HG03342 (cell line): ENCODE results near the gene CHRND.

ENCODE experiments used
- ATAC-seq: cut with Tn5 transposase; IDR thresholded peaks from one replicate; pipeline ENCODE4 v1.9.1; 2021; ENCODE audit warnings: mild to moderate bottlenecking, moderate library complexity; ENCODE audit not compliant: unreplicated experiment

The CHRND gene

GRCh38 chr2:232502911-232503808 lies 22.8 kb upstream of the CHRND start:
- ATAC-seq, result no peak

- ATAC-seq, result no peak
Measured at GRCh38 chr2:232503809-232504323, 22.1 kb upstream of the CHRND start.

- ATAC-seq, result no peak
Measured at GRCh38 chr2:232504438-232504837, 21.5 kb upstream of the CHRND start.

- no peak for ATAC-seq
Measured at GRCh38 chr2:232505856-232506255, 20.1 kb upstream of the CHRND start.

GRCh38 chr2:232506709-232507108 lies 19.3 kb upstream of the CHRND start:
- no peak for ATAC-seq

GRCh38 chr2:232508251-232508650 lies 17.7 kb upstream of the CHRND start:
- no peak for ATAC-seq

- no peak for ATAC-seq
Measured at GRCh38 chr2:232511336-232511890, 14.5 kb upstream of the CHRND start.

- no peak for ATAC-seq
Measured at GRCh38 chr2:232512602-232513001, 13.4 kb upstream of the CHRND start.

GRCh38 chr2:232513353-232513752 lies 12.6 kb upstream of the CHRND start:
- no peak for ATAC-seq

- no peak for ATAC-seq
Measured at GRCh38 chr2:232515639-232516038, 10.3 kb upstream of the CHRND start.

GRCh38 chr2:232516551-232516950 lies 9.4 kb upstream of the CHRND start:
- no peak for ATAC-seq

GRCh38 chr2:232518844-232519243 lies 7.1 kb upstream of the CHRND start:
- ATAC-seq, result no peak

- ATAC-seq, result no peak
Measured at GRCh38 chr2:232519581-232520438, 6.2 kb upstream of the CHRND start, which contains the start of gene PRSS56. Gene PRSS56, plus strand, starts transcription at chr2:232520388. Its CDS starts 211 bp downstream, at chr2:232520599.

GRCh38 chr2:232520489-232520888 lies 5.5 kb upstream of the CHRND start:
- ATAC-seq, result no peak

- no peak for ATAC-seq
Measured at GRCh38 chr2:232521098-232521497, 4.9 kb upstream of the CHRND start.

- ATAC-seq, result no peak
Measured at GRCh38 chr2:232521959-232522622, 3.9 kb upstream of the CHRND start.

- ATAC-seq, result no peak
Measured at GRCh38 chr2:232522623-232523401, 3.1 kb upstream of the CHRND start.

GRCh38 chr2:232523402-232523681 lies 2.6 kb upstream of the CHRND start:
- ATAC-seq, result no peak

- no peak for ATAC-seq
Measured at GRCh38 chr2:232523682-232524597, 2.0 kb upstream of the CHRND start.
